Left renal cortex interstitium (tissue), 4 donors: ENCODE data around the gene IL2RA. TPM values are rescaled to one million over a fixed set of nuclear protein-coding genes. Genes with fewer than 3 reads are reported as not detected.
"Not testable (repeated sequence)": the region's sequence is repeated elsewhere in the genome, so short reads cannot be mapped to it uniquely, and the experiment has no call there.

Experiments used
- DNase-seq, 4 donors: peaks; one replicate each; pipeline ENCODE4 v3.0.0-alpha.2; 2013; ENCODE audit warnings: low read depth in 4 of 4, low spot score in 2 of 4, missing footprints in 1 of 4
- polyA plus RNA-seq, 4 donors: library from polyadenylated mRNA; unstranded; fragments of 120-200 nt; gene quantifications; one replicate each; pipeline ENCODE4 v1.2.1, GENCODE V29; 2013; ENCODE audit not compliant: insufficient read length in 4 of 4

IL2RA gene
- polyA plus RNA-seq, 4 donors, result 0.06 to 0.20 TPM; not detected in 2

DNA sequence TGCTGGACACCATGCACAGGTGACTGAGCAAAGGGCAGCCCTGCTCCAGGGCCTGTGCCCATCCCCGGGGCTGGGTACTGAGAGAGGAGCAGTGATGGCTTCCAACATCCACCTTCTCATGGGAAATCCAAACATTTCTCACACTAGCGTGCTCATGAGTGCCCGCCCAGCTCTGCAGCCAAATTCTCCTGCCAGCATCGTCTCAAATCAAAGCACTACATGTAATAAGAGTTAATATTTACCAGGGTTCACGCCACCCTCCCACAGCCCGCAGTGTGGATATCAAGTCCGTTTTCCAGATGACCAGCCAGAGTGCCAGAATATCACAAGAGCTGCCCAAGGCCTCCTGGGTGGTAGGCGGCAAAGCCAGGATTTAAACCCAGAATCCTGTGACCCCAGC, 96.9 kb downstream of the IL2RA start:
- DNase-seq, result no peak

DNA sequence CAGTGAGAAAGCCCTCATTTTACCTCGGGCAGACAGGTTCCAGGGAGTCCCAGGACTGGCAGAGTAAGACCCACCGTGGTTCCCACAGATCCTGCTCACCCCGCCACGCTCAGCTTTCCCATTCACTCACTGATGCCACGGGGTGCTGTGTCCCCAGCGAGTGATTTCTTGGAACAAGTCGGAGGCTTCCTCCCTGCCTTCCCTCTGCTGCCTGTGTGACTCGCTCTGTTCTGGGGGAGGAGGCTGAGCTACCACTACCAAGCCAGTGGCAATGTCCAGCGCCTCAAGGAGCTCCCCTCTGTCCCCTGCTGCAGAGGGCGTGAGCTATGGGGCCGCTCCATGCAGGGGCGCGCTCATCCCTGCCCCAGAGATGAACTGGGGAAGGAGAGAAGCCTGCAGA, 97.4 kb downstream of the IL2RA start:
- no peak for DNase-seq

DNA sequence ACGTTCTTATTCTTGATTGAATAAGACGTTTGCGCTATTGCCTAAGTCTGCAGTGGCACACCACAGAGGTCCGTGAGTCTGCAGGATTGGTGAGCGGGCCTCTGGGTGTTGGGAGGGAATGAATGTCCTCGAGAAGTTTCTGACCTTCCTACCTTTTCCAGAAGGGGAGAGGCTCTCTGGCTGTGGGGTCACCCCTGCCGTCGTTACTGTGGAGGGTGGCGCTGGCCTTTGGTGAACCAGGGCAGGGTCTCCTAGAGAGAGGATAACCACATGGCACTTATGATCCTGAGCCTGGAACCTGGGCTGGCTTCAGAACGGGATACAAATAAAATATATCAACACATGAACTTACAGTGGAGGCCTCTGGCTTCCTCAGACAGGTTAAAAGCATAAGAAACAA, 98.6 kb downstream of the IL2RA start:
- DNase-seq, result no peak

DNA sequence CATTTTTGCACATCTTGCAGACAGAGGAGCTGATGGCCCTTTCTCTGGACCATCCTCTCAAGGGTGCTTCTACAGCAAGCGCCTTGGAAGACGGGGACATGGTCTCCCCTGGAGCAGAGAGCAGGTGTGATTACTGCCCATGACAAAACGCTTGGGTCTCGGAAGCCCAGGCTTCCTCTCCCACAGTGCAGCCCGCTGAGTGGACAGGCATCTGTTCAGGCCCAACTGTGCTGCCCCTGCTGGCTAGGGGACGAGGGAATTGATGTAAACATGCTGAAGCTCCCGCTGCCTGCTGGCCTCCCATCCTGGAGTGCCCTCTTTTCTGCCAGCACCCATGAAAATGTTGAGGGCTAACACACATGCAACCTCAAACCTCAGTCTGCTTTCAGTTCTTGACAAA, 99.1 kb downstream of the IL2RA start:
- no peak for DNase-seq

DNA sequence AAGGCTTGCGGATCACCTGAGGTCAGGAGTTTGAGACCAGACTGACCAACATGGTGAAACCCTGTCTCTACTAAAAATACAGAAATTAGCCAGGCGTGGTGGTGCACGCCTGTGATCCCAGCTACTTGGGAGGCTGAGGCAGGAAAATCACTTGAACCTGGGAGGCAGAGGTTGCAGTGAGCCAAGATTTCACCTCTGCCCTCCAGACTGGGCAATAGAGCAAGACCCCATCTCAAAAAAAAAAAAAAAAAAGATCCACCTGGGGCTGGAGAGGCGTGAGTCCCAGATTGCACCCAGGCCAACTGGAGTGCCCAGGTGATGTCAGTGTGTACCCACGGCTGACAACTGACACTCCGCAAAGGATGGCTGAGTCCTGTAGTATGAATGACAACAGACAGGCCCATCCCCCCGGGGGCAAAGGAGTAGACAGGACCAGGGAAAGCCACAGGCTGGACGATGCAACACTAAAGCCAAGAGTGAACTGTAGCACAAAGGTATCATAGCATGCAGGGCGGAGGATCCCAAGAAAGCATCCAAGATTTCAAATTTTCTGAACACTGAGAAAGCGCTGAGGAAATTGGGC, 99.7 kb downstream of the IL2RA start:
- DNase-seq, result not testable (repeated sequence)

DNA sequence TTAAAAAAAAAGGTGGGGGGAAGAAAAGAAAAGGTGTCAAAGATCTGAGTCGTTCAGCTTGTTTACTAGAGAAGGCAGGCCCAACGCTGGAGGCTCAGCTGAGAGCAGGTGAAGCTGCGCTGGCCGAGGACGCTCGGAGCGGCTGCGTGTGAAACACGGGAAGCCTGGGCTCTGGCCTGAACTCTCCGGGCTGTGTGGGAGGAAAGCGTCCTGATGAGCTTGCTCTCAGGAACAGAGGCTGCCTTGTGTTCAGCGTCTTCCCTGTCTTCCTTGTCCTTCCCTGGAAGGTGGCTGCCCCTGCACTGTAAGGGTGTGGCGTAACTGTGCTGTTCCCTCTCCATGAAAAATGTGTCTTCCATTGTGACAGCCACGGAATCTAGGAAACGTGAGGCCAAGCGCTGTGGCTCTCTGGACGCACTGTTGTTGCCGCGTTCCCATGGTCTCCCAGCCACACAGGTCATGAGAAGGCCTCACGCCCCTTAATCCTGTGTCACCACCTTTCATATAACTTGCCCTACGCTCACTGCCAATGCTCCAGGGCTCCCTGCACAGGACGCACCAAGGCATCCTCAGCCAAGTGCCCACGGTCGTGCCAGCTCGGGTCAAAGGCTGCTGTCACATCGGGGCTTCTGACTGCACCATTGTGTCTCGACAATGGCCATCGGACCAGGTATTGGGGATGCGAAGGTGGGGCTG, 100.6 kb downstream of the IL2RA start:
- no peak for DNase-seq

DNA sequence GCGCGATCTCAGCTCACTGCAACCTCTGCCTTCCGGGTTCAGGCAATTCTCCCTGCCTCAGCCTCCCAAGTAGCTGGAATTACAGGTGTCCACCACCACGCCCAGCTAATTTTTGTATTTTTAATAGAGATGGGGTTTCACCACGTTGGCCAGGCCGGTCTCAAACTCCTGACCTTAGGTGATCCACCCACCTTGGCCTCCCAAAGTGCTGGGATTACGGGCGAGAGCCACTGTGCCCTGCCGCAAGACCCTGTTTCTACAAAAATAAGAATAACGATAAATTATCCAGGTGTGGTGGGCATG, 101.2 kb downstream of the IL2RA start:
- DNase-seq, result not testable (repeated sequence)

Other genes with a start within 250 kb of the IL2RA start
- gene GDI2, start 248.9 kb downstream of the IL2RA start, polyA plus RNA-seq, result 100 to 1,000 TPM; 267 to 348 (median 285) TPM
- gene ANKRD16, start 172.5 kb downstream of the IL2RA start, polyA plus RNA-seq, result 10 to 100 TPM; 10.2 to 15.5 (median 11.5) TPM
- gene FBH1, start 172.1 kb downstream of the IL2RA start, polyA plus RNA-seq, result 10 to 100 TPM; 69.0 to 93.8 (median 80.6) TPM
- 1 to 10 TPM; 1.8 to 2.4 (median 2.2) TPM for gene IL15RA, start 84.8 kb downstream of the IL2RA start, polyA plus RNA-seq
- 100 to 1,000 TPM; 118 to 229 (median 167) TPM for gene RBM17, start 26.7 kb upstream of the IL2RA start, polyA plus RNA-seq
- gene PFKFB3, start 140.6 kb upstream of the IL2RA start, polyA plus RNA-seq, result 10 to 100 TPM; 32.7 to 45.0 (median 39.6) TPM